LNCaP clone FGC (cell line): ENCODE measurements around the gene METTL2B.

Experiments
- DNase-seq: peaks from one replicate; pipeline ENCODE4 v3.0.0-alpha.2; 2011; ENCODE audit warnings: low read depth
- H3K4me3 ChIP-seq: 2 replicates; pipeline ENCODE4 v1.5.1; 2011; ENCODE audit warnings: mild to moderate bottlenecking, low read depth, low read length, control low read depth
- TF ChIP-seq, protein P1 (sequence below): IDR thresholded peaks from 2 replicates; pipeline ENCODE4 v1.5.1; 2012; ENCODE audit warnings: mild to moderate bottlenecking; ENCODE audit not compliant: control insufficient read depth, insufficient read depth; ENCODE audit errors: extremely low read depth

Gene METTL2B

DNA sequence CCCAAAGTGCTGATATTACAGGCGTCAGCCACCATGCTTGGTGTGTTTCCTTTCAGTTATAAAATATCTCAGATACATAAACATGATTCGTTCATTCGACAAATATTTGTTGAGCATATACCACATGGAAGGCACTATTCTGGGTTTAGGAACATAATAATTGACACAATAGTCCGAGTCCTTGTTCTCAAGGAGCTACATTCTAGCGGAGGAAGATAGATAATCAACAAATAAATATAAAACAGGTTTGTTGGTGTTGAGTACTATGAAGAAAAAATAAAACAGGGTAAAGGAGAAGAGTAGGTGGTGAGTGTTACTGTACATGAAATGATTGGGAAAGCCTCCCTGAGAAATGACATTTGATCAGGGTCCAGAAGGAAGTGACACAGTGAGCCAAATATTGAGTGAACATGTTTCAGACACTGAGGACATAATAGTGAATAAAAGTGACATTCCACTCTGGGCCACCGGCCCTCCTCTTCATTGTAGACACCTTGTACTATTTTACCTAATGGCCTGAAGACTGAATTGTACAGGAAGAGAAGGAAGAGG, 27.7 kb upstream of the METTL2B start:
- DNase-seq, result peak; percentile 56
- TF ChIP-seq, protein P1, sequence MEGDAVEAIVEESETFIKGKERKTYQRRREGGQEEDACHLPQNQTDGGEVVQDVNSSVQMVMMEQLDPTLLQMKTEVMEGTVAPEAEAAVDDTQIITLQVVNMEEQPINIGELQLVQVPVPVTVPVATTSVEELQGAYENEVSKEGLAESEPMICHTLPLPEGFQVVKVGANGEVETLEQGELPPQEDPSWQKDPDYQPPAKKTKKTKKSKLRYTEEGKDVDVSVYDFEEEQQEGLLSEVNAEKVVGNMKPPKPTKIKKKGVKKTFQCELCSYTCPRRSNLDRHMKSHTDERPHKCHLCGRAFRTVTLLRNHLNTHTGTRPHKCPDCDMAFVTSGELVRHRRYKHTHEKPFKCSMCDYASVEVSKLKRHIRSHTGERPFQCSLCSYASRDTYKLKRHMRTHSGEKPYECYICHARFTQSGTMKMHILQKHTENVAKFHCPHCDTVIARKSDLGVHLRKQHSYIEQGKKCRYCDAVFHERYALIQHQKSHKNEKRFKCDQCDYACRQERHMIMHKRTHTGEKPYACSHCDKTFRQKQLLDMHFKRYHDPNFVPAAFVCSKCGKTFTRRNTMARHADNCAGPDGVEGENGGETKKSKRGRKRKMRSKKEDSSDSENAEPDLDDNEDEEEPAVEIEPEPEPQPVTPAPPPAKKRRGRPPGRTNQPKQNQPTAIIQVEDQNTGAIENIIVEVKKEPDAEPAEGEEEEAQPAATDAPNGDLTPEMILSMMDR, result no peak
- no peak overlapping the region for H3K4me3 ChIP-seq

DNA sequence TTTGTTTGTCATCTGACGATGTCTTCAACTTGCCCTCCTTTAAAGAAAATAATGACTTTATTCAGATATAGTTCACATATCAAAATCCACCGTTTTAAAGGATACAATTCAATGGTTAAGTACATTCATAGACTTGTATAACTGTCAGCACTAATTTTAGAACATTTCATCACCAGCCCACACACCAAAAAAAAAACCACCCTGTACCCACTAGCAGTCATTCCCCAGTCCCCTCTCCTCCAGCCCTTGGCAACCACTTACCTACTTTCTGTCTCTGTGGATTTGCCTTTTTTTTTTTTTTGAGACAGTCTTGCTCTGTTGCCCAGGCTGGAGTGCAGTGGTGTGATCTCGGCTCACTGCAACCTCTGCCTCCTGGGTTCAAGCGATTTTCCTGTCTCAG, 26.1 kb upstream of the METTL2B start:
- no peak overlapping the region for H3K4me3 ChIP-seq
- no peak for DNase-seq
- TF ChIP-seq, protein P1, result no peak

DNA sequence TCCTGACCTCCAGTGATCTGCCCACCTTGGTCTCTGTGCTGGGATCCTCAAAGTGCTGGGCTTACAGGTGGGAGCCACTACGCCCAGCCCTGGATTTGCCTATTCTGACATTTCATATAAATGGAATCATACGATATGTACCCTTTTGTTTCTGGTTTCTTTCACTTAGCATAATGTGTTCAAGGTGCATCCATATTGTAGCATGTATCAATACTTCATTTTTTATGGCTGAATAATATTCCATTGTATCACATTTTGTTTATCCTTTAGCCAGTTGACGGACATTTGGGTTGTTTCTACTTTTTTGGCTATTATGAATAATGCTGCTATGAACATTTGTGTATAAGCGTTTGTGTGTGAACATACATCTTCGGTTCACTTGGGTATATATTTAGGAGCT, 25.6 kb upstream of the METTL2B start:
- no peak for DNase-seq
- H3K4me3 ChIP-seq, result no peak overlapping the region
- TF ChIP-seq, protein P1, result no peak

DNA sequence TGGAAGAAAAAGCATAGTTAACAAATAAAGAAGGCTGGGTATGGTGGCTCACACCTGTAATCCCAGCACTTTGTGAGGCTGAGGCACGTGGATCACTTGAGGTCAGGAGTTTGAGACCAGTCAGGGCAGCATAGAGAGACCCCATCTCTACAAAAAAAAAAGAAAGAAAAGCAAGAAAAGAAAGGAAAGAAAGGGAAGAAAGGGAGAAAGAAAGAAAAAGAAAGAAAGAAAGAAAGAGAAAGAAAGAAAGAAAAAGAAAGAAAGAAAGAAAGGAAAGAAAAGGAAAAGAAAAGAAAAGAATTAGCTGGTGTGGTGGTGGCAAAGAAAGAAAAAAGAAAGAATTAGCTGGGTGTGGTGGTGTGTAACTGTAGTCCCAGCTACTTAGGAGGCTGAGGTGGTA, 24.0 kb upstream of the METTL2B start:
- TF ChIP-seq, protein P1, result no peak
- no peak for DNase-seq
- H3K4me3 ChIP-seq, result no peak overlapping the region

DNA sequence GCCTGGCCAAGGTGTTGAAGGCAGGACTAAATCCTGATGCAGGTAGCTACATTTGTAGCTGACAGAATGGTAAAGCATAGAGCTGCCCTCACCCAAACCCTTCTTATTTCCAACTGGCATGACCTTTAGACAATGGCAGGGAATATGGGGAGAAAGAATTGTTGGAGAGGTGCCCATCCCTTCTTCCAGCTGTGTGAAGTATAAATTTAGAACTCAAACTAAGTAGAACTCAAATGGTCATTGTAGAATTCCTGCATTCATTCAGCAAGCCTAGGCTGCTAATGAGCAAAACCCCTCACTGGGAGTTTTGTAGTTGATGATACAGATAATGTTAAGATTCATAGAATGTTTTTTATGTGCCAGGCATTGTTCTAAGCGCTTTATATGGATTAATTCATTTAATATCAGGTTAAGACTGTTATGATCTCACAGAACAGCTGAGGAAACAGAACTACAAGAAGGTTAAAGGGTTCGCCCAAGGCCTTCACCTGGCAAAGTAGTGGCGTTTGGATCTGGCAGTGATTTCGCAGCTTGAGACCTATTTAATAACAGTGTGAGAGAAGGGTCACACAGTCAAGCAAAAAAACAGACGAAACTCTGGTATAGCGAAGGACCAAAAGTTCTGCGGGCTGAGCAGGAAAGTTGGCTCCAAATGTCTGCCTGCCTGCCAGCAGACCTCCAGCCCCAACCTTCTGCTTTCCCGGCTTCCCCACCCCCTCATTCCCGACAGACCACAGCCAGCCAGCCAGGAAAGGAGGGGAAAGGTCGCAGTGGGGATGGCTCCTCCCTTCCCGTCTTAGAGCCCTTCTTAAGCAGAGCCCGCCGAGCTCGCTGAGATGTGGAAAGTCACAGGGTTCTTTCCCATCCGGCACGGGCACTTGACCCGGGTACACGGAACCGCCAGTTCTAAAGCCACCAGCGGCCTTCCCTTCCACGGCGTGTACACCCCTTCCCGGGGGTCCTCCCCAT, 22.4 kb upstream of the METTL2B start:
- H3K4me3 ChIP-seq, result no peak overlapping the region
- DNase-seq, result no peak
- TF ChIP-seq, protein P1, result no peak

DNA sequence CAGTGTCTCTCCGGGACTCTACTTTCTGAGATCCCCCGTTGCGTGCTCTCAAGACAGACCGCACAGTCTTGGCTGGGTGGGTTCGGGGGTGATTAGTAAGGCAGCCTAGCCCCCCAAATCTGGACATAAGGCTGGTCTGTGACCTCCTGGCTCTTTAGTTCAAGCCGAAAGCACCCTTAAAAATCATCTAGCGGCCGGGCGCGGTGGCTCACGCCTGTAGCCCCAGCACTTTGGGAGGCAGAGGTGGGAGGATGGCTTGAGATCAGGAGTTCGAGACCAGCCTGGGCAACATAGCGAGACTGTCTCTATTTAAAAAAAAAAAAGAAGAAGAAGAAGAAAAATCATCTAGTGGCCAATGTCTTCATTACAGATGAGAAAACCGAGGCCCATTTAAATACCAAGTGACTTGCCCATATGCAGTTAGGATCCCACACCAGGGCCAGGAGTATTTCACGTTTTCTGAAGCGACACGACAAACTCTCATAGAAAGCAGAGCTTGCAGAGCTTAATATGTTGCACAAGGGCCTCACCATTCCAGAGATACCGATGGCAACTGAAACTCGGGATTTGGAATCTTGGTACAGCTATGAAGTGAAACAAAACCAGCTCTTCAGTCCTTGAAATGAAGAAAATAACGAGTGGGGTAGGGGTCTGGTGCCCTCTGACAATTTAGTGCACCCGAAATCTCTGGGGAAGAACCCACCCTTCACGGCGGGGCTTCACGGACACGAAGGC, 21.6 kb upstream of the METTL2B start:
- TF ChIP-seq, protein P1, result no peak
- DNase-seq, result no peak
- H3K4me3 ChIP-seq, result peak overlapping the region; percentile 99
